ENCODE data around the gene APBA3. TPM values are rescaled to one million over a fixed set of nuclear protein-coding genes. Genes with fewer than 3 reads are reported as not detected.

APBA3 gene
- total and polyA plus RNA-seq, 2 experiments from 2014 or later = 17.2 to 31.8 TPM

- TF ChIP-seq NANOG (IDR thresholded peaks at IDR 0.05; ENCODE audit: borderline replicate concordance) = no peak
- TF ChIP-seq, protein P1, sequence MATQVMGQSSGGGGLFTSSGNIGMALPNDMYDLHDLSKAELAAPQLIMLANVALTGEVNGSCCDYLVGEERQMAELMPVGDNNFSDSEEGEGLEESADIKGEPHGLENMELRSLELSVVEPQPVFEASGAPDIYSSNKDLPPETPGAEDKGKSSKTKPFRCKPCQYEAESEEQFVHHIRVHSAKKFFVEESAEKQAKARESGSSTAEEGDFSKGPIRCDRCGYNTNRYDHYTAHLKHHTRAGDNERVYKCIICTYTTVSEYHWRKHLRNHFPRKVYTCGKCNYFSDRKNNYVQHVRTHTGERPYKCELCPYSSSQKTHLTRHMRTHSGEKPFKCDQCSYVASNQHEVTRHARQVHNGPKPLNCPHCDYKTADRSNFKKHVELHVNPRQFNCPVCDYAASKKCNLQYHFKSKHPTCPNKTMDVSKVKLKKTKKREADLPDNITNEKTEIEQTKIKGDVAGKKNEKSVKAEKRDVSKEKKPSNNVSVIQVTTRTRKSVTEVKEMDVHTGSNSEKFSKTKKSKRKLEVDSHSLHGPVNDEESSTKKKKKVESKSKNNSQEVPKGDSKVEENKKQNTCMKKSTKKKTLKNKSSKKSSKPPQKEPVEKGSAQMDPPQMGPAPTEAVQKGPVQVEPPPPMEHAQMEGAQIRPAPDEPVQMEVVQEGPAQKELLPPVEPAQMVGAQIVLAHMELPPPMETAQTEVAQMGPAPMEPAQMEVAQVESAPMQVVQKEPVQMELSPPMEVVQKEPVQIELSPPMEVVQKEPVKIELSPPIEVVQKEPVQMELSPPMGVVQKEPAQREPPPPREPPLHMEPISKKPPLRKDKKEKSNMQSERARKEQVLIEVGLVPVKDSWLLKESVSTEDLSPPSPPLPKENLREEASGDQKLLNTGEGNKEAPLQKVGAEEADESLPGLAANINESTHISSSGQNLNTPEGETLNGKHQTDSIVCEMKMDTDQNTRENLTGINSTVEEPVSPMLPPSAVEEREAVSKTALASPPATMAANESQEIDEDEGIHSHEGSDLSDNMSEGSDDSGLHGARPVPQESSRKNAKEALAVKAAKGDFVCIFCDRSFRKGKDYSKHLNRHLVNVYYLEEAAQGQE (IDR thresholded peaks at IDR 0.05; ENCODE audit: unreplicated experiment) = no peak
- no peak for TF ChIP-seq ETS1 (IDR thresholded peaks at IDR 0.05)
- no peak for TF ChIP-seq STAT1 (IDR thresholded peaks at IDR 0.05; ENCODE audit: unreplicated experiment)
- TF ChIP-seq EZH2phosphoT487 (IDR thresholded peaks at IDR 0.05; ENCODE audit: unreplicated experiment) = no peak
- no peak for TF ChIP-seq ZNF114 (CRISPR knock-in tag; IDR thresholded peaks at IDR 0.05)
- TF ChIP-seq JUNB (IDR thresholded peaks at IDR 0.05; ENCODE audit: unreplicated experiment) = no peak
- TF ChIP-seq ZNF331 (CRISPR knock-in tag; IDR thresholded peaks at IDR 0.05; ENCODE audit: low read depth) = no peak
Observed at GRCh38 chr19:3773814-3774515, 12.5 kb upstream of the APBA3 start (continued).

DNA sequence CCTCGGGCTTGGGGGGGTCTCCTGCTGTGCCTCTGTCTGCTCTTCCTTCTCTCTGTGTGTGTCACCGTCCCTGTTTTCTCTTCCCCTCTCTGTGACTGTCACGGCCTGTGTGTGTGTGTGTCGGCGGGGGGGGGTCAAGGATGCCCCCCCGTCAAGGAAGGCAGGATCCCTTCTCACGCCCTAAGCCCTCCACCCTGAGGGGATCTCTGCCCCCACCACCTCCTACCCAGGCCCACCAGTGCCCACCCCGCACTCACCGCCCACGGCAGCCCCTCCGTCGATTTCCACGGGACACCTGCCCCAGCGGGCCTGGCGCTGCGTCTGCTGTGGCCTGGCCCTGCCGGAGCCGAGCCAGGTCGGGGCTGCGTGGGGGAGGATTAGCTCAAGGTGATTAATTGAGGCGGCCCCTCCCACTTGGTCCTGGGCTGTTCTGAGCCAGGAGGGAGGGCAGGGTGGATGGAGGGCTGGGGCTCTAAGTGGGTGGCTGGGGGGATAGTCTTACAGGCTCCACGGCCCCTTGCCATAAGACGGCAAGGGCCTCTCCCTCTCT is 10.5 kb upstream of the APBA3 start, which contains the start of gene RAX2:
Gene RAX2, minus strand, starts transcription at position 323 of the 550 bp plus-strand sequence. CDS start 486 bp downstream, outside the sequence.
- Mint-ChIP-seq H3K4me3 (no peak within 1 kb of the TSS; the same call in 2 of the 3 replicates), H3K36me3 (ENCODE audit: low read depth) (peaks cover 4% of the 10 kb centered on the region; the same call in 2 of the 3 replicates), H3K4me1 (peaks cover 8% of the 10 kb centered on the region), H3K9me3 (no peaks in the 10 kb centered on the region; the same call in 1 of the 3 replicates), H3K27me3 (ENCODE audit: insufficient read depth, low read depth, poor library complexity) (peaks cover 7% of the 10 kb centered on the region), H3K27ac (no peak within 1 kb of the TSS)
- Histone ChIP-seq H3K27ac (ENCODE audit: low read depth) (no peak within 1 kb of the TSS), H3K4me2 (no peak within 1 kb of the TSS), H3K27me3 (ENCODE audit: insufficient read depth) (no peaks in the 10 kb centered on the region), H3K9me2 (ENCODE audit: insufficient read depth) (no peaks in the 10 kb centered on the region), H4K20me1 (replicated peaks; ENCODE audit: insufficient read depth) (no peaks in the 10 kb centered on the region; the same call in 1 of the 2 replicates), H3F3A (replicated peaks; ENCODE audit: low read depth) (0 out of 2 replicates have a peak, but pooled peaks cover 4% of the 10 kb centered on the region), H3K79me2 (replicated peaks; ENCODE audit: insufficient read depth) (no peaks in the 10 kb centered on the region), H2AFZ (no peak within 1 kb of the TSS), H3K4me1 (ENCODE audit: insufficient read depth) (no peaks in the 10 kb centered on the region), H3K4me3 (no peak within 1 kb of the TSS), H3K36me3 (ENCODE audit: insufficient read depth) (no peaks in the 10 kb centered on the region)
- ATAC-seq (peak; percentile 7; the same call in 2 of the 3 replicates), DNase-seq (ENCODE audit: low spot score) (no peak)
- TF ChIP-seq EZH2phosphoT487 (IDR thresholded peaks at IDR 0.05; ENCODE audit: unreplicated experiment) (no peak), STAT1 (IDR thresholded peaks at IDR 0.05; ENCODE audit: unreplicated experiment) (no peak), ZNF462 (CRISPR knock-in tag; IDR thresholded peaks at IDR 0.05) (no peak), ETS1 (IDR thresholded peaks at IDR 0.05) (no peak), ZNF331 (CRISPR knock-in tag; IDR thresholded peaks at IDR 0.05; ENCODE audit: low read depth) (no peak), JUNB (IDR thresholded peaks at IDR 0.05; ENCODE audit: unreplicated experiment) (no peak)

All from GM23338 (cell line).